NB4 (cell line): ENCODE results near the gene COMMD7.
"Not testable (repeated sequence)": the region's sequence is repeated elsewhere in the genome, so short reads cannot be mapped to it uniquely, and the experiment has no call there.

ENCODE experiments used
- DNase-seq: peaks from one replicate; pipeline ENCODE4 v3.0.0; 2010; ENCODE audit warnings: low read depth
- H3K4me3 ChIP-seq: one replicate; pipeline ENCODE4 v1.5.1; 2011; ENCODE audit warnings: mild to moderate bottlenecking, low read depth, low read length, moderate library complexity
- MYC ChIP-seq: IDR thresholded peaks from 2 replicates; pipeline ENCODE4 v1.6.1; 2011; ENCODE audit warnings: low read depth, low read length
- POLR2A ChIP-seq: IDR thresholded peaks from 2 replicates; pipeline ENCODE4 v1.6.1; 2011; ENCODE audit warnings: mild to moderate bottlenecking; ENCODE audit not compliant: insufficient read length; ENCODE audit errors: extremely low read depth
- TF ChIP-seq, protein P1 (sequence below): IDR thresholded peaks from 2 replicates; pipeline ENCODE4 v1.6.1; 2011; ENCODE audit warnings: low read depth, low read length
- TF ChIP-seq, protein P2 (sequence below): IDR thresholded peaks from one replicate; pipeline ENCODE4 v1.5.1; 2012; ENCODE audit warnings: low read depth, low read length

Gene COMMD7

DNA sequence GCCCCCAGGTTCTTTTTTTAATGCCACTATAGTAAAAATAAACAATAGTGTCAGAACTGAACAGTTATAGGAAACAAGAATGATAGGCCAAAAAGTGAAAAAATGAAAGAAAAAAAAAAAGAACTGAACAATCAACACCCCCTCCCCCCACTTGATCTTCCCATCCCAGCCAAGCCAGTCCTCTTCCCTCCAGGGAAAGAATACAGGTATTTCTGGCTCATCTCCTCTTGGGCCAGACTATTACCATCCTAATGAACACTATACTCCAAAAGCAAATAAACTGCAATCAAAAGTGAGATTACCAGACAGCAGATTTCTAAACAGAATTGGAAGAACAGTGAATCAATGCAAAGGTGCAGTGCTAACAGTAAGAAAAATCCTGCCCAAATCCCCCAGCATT lies 48.2 kb downstream of the COMMD7 start:
- H3K4me3 ChIP-seq: no peak overlapping the region
- TF ChIP-seq, protein P1, sequence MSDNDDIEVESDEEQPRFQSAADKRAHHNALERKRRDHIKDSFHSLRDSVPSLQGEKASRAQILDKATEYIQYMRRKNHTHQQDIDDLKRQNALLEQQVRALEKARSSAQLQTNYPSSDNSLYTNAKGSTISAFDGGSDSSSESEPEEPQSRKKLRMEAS: no peak
- TF ChIP-seq, protein P2, sequence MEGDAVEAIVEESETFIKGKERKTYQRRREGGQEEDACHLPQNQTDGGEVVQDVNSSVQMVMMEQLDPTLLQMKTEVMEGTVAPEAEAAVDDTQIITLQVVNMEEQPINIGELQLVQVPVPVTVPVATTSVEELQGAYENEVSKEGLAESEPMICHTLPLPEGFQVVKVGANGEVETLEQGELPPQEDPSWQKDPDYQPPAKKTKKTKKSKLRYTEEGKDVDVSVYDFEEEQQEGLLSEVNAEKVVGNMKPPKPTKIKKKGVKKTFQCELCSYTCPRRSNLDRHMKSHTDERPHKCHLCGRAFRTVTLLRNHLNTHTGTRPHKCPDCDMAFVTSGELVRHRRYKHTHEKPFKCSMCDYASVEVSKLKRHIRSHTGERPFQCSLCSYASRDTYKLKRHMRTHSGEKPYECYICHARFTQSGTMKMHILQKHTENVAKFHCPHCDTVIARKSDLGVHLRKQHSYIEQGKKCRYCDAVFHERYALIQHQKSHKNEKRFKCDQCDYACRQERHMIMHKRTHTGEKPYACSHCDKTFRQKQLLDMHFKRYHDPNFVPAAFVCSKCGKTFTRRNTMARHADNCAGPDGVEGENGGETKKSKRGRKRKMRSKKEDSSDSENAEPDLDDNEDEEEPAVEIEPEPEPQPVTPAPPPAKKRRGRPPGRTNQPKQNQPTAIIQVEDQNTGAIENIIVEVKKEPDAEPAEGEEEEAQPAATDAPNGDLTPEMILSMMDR: no peak
- TF ChIP-seq POLR2A (no peak), MYC (no peak)
- no peak for DNase-seq

DNA sequence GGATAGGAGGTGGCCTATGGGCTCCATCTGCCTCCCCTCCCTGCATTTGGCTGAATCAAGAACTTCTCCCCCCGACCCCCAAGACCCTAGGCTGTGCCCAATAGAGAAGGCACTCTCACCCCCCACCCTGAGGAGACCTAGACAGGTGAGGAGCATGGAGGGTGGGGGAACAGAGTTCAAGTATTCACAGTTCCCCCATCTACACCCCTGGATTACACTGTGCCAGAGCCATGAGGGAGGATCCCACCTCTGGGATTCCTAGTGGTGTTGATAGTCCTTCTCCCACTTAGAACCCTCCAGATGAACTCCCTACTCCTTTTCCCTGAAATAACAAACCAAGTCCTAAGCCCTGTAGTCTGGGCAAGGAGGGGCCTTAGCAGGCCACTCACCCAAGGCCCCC lies 54.3 kb downstream of the COMMD7 start:
- H3K4me3 ChIP-seq, DNase-seq: not testable (repeated sequence)

DNA sequence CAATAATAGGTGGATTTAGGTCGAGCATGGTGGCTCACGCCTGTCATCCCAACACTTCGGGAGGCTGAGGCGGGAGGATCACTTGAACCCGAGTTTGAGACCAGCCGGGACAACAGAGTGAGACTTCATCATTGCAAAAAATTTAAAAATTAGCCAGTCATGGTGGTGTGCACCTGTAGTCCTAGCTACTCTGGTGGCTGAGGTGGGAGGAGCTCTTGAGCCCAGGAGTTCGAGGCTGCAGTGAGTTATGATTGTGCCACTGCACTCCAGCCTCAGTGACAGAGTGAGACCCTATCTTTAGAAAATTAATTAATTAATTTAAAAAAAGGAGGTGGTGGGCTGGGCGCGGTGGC lies 56.1 kb downstream of the COMMD7 start:
- no peak overlapping the region for H3K4me3 ChIP-seq
- TF ChIP-seq, protein P1: no peak
- TF ChIP-seq, protein P2: no peak
- TF ChIP-seq POLR2A (no peak), MYC (no peak)
- no peak for DNase-seq

DNA sequence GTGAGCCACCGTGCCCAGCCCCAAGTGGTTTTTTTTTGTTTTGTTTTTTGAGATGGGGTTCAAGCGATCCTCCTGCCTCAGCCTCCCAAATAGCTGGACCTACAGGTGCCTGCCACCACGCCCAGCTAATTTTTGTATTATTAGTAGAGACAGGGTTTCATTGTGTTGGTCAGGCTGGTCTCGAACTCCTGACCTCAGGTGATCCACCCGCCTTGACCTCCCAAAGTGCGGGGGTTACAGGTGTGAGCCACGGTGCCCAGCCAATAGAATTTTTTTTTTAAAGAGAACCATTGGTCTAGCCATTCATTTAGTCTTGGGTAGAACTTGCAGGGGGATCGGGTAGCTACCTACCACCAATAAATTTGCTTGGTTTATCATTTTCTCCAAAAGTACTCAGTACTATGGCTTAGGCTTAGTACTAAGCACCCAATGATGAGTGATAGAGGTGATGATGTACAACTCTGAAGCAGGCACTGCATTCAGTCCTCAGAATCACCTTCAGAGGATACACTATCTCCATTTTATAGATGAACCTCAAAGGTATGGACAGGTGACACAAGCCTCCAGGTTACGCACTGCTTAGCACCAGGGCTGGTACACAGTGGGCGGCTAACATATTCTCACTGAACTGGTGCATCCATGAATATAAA lies 56.6 kb downstream of the COMMD7 start:
- TF ChIP-seq, protein P2: no peak
- TF ChIP-seq MYC (no peak), POLR2A (no peak)
- TF ChIP-seq, protein P1: no peak
- peak; percentile 38 for DNase-seq
- no peak overlapping the region for H3K4me3 ChIP-seq

DNA sequence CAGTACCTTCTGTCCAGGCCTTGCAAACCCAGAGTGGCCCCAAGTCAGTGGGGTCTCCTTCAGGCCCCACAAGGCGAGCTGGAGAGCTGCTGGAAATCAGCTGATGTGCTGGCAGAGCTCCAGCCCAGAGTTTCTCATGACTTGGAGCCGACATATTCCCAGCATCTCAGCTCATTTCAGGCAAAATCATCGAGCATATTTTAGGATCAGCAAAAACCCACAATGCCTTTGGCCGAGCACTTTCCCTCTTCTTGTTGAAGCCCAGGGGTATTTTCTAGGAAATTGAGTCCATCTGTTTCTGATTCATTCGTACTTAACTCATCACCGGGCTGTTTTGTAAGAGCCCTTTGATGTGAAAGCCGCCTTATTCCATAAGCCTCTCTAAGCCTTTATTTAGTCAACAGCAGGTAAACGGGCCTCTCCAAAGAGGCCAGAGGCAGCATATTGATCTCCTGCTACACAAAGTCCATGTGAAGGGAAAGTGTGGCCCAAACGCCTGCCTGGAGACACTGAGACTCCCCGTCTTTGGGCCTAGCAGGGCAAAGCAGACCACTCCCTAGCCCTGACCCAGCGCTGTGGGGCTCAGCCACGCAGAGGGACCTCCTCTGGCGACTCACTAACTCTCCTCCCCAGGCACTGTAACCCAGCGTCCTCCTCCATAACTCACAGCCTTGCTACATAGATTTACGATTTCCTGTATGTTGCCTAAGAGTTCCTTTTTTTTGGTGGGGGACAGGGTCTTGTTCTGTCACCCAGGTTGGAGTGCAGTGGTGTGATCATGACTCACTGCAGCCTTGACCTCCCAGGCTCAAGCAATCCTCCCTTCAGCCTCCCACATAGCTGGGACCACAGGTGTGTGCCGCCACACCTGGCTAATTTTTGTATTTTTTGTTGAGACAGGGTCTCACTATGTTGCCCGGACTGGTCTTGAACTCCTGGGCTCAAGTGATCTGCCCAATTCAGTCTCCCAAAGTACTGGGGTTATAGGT lies 57.4 kb downstream of the COMMD7 start:
- DNase-seq: peak; percentile 98
- peak overlapping the region; percentile 27 for H3K4me3 ChIP-seq
- TF ChIP-seq POLR2A (peak; percentile 29), MYC (peak; percentile 54)
- TF ChIP-seq, protein P2: no peak
- TF ChIP-seq, protein P1: peak; percentile 68

DNA sequence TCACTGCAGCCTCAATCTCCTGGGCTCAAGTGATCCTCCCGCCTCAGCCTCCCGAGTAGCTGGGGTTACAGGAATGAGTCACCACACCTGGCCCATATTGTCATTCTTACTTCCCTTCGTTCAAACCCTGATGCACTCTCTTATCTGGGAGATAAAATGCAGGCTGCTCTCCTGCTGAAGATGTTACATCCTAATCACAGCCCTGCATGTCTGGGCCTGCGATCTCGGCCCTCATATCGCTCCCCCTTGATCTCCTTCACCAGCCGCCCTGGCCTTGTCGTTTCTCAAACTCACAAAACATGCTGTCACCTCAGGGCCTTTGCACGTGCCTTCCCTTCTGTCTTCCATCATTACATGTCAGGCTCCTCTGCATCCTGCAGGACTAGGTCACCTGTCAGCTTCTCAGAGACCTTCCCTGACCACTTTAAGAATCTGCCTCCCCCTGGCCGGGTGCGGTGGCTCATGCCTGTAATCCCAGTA lies 60.7 kb downstream of the COMMD7 start:
- no peak for TF ChIP-seq POLR2A
- TF ChIP-seq, protein P1: no peak
- TF ChIP-seq MYC: no peak
- TF ChIP-seq, protein P2: no peak
- DNase-seq: peak; percentile 44
- H3K4me3 ChIP-seq: no peak overlapping the region
